Glomerular visceral epithelial cell (primary cell): ENCODE data around the gene TDRD12.

ENCODE experiments used
- DNase-seq: peaks from one replicate; pipeline ENCODE4 v3.0.0-alpha.2; 2016; ENCODE audit errors: extremely low spot score

TDRD12 gene, protein sequence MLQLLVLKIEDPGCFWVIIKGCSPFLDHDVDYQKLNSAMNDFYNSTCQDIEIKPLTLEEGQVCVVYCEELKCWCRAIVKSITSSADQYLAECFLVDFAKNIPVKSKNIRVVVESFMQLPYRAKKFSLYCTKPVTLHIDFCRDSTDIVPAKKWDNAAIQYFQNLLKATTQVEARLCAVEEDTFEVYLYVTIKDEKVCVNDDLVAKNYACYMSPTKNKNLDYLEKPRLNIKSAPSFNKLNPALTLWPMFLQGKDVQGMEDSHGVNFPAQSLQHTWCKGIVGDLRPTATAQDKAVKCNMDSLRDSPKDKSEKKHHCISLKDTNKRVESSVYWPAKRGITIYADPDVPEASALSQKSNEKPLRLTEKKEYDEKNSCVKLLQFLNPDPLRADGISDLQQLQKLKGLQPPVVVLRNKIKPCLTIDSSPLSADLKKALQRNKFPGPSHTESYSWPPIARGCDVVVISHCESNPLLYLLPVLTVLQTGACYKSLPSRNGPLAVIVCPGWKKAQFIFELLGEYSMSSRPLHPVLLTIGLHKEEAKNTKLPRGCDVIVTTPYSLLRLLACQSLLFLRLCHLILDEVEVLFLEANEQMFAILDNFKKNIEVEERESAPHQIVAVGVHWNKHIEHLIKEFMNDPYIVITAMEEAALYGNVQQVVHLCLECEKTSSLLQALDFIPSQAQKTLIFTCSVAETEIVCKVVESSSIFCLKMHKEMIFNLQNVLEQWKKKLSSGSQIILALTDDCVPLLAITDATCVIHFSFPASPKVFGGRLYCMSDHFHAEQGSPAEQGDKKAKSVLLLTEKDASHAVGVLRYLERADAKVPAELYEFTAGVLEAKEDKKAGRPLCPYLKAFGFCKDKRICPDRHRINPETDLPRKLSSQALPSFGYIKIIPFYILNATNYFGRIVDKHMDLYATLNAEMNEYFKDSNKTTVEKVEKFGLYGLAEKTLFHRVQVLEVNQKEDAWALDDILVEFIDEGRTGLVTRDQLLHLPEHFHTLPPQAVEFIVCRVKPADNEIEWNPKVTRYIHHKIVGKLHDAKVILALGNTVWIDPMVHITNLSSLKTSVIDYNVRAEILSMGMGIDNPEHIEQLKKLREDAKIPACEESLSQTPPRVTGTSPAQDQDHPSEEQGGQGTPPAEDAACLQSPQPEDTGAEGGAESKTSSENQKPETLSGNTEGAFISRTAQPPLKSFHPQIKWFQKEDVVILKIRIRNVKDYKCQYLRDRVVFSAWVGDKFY (N-terminal part only)

DNA sequence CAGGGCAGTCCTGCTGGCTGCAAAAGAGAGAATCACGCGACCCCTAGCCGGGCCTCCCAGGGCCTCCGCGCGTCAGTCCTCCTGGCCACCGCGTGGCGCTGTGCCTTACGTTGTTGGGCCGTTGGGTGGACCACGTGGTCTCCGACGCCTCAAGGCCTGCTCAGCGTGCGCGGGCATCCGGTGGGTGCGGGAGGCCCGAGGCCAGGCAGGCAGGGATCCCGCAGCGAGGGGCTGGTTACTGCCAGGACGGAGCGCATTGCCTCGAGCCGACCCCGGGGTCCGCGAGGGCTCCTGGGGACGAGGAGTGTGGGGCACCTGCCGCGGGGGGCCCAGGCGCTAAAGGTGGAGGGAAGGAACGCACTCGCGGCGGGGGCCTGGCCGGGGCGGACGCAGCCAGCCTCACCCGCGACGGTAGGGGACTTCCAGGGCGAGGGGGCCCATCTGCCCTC lies at the start of gene TDRD12:
TDRD12 (plus strand) TSS at position 157 of the 449 bp plus-strand sequence. CDS start 306 bp downstream, outside the sequence.
- no peak for DNase-seq

- no peak for DNase-seq
Measured at GRCh38 chr19:32671883-32672593, 47.5 kb upstream of the TDRD12 start.

DNA sequence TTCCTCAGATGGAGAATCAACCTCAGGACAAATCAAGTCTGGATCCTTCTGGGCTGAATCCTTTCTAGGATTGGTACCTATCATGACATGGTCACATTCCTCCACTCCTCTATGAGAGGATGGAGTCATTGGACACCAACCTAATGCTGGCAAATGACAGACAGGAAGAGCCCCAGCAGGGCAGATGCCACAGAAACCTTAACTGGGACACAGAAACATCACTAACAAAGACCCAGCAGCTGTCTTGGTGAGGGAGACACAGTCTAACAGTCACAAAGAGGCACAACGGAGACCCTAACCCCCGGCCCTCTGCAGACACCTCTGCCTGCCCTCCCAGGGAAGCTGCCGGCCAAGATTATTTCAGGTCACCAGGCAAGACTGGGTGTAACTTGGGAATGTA lies 46.7 kb upstream of the TDRD12 start:
- no peak for DNase-seq

GRCh38 chr19:32673573-32673972 lies 46.0 kb upstream of the TDRD12 start:
- DNase-seq, result no peak

GRCh38 chr19:32674153-32674930 lies 45.2 kb upstream of the TDRD12 start:
- no peak for DNase-seq

GRCh38 chr19:32674931-32675719 lies 44.4 kb upstream of the TDRD12 start, which contains the start of gene ANKRD27:
Gene ANKRD27, minus strand, starts transcription at chr19:32675180. Its CDS starts 16,165 bp downstream, at chr19:32659015.
- peak; percentile 99 for DNase-seq

- peak; percentile 85 for DNase-seq
Measured at GRCh38 chr19:32675720-32676185, 43.8 kb upstream of the TDRD12 start, which contains the start of gene RGS9BP. Gene RGS9BP, plus strand, starts transcription at chr19:32675848. Its CDS starts 416 bp downstream, at chr19:32676264.

- DNase-seq, result peak; percentile 22
Measured at GRCh38 chr19:32676186-32676894, 43.2 kb upstream of the TDRD12 start.

- DNase-seq, result no peak
Measured at GRCh38 chr19:32676895-32677359, 42.6 kb upstream of the TDRD12 start.

GRCh38 chr19:32677657-32678056 lies 41.9 kb upstream of the TDRD12 start:
- DNase-seq, result no peak

- no peak for DNase-seq
Measured at GRCh38 chr19:32680986-32681385, 38.6 kb upstream of the TDRD12 start.

DNA sequence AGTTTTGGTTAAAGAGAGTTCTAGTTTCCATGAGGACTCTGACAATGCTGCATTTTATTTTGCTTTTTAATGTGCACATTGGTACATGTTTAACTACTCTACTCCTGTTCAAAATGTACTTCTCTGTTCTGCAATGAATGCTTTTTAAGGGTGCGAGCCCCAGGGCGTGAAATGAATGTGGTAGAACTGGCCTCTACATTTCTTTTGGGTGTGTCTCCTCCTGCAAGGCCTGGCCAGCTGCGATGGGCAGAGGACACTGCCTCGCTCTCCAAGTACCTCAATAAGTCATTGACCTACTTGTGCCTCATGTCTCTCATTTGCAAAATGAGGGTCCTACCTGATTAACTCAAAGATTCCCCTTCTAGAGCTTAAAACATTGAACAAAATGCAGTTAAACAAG lies 37.2 kb upstream of the TDRD12 start:
- no peak for DNase-seq

- no peak for DNase-seq
Measured at GRCh38 chr19:32686847-32687475, 32.6 kb upstream of the TDRD12 start.

DNA sequence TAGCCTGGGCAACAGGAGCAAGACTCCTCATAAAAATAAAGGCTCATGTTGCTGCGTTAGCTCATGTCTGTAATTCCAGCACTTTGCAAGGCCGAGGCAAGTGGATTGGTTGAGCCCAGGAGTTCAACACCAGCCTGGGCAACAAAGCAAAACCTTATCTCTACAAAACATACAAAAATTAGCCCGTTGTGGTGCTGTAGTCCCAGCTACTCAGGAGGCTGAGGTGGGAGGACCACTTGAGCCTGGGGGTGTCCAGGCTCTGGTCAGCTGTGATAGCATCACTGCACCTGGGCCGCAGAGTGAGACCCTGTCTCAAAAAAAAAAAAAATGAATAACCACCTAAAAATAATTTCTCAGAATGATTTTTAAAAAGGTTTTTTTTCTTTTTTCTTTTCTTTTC lies 31.9 kb upstream of the TDRD12 start:
- no peak for DNase-seq

DNA sequence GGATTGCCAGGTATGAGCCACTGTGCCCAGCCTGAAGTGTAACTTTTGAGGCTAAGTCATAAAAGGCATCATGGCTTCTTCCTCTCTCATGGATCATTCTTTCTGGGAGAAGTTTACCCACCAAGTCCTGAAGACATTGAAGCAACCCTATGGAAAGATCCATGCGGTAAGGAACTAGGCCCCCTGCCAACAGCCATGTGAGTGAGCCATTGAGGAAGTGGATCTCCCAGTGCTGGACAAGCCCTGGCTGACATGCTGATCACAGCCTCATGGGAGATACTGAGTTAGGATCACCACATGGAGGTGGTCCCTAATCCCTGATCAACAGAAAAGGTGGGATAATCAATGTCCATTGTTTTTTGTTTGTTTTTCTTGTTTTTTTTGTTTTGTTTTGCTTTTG lies 31.3 kb upstream of the TDRD12 start:
- no peak for DNase-seq

DNA sequence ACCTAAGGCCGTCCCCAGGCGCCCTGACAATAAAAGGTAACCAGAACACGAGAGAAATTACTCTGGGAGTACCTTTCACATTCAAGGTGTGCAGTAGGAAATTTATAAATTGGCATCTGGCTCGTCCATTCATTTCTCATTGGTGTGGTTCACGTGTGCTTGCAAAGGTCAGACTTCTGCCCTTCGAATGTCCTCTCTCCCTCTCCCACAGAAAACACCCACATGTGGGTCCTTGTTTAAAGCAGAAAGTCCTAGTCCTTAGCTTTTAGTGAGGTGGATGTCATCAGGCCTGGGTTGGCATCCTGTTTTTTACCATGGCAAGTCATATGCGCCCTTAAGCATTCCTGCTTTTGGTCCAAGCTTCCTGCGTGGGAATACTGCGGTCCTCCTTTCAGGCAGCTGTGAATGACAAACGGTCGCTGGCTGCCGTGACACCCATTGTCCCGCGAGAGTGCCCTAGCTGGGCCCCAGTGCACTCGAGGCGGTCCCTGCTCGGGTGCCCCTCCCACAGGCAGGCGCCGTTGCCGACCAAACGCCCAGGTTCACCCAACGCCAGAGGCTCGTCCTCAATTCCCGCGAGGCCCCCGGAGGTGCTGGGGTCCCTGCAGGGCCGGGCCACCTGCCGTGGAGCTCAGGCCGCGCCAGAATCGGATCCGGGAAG lies 28.1 kb upstream of the TDRD12 start, which contains the start of gene NUDT19:
NUDT19 (plus strand) TSS at position 531 of the 661 bp plus-strand sequence. CDS start 140 bp downstream, outside the sequence.
- peak; percentile 83 for DNase-seq
